ENCODE measurements around the gene WDR27.
"Not testable (repeated sequence)": the region's sequence is repeated elsewhere in the genome, so short reads cannot be mapped to it uniquely, and the experiment has no call there.

The WDR27 gene

GRCh38 chr6:169511785-169512184 is 190.0 kb downstream of the WDR27 start:
- not testable (repeated sequence) for DNase-seq

- DNase-seq = no peak
Measured at GRCh38 chr6:169510871-169511270, 191.0 kb downstream of the WDR27 start.

- DNase-seq = no peak
Measured at GRCh38 chr6:169508452-169508851, 193.4 kb downstream of the WDR27 start.

GRCh38 chr6:169503422-169504152 is 198.2 kb downstream of the WDR27 start:
- DNase-seq = no peak

GRCh38 chr6:169502445-169502844 is 199.4 kb downstream of the WDR27 start:
- DNase-seq = no peak

- DNase-seq = no peak
Measured at GRCh38 chr6:169501777-169502313, 200.0 kb downstream of the WDR27 start.

- no peak for DNase-seq
Measured at GRCh38 chr6:169501128-169501527, 200.7 kb downstream of the WDR27 start.

GRCh38 chr6:169500688-169501087 is 201.1 kb downstream of the WDR27 start:
- DNase-seq = no peak

- DNase-seq = no peak
Measured at GRCh38 chr6:169499848-169500247, 202.0 kb downstream of the WDR27 start.

- no peak for DNase-seq
Measured at GRCh38 chr6:169498916-169499513, 202.8 kb downstream of the WDR27 start.

- DNase-seq = no peak
Measured at GRCh38 chr6:169495601-169496000, 206.2 kb downstream of the WDR27 start.

- DNase-seq = no peak
Measured at GRCh38 chr6:169494038-169494437, 207.8 kb downstream of the WDR27 start.

- DNase-seq = no peak
Measured at GRCh38 chr6:169491482-169491881, 210.3 kb downstream of the WDR27 start.

GRCh38 chr6:169490830-169491229 is 211.0 kb downstream of the WDR27 start:
- DNase-seq = no peak

- no peak for DNase-seq
Measured at GRCh38 chr6:169490246-169490641, 211.6 kb downstream of the WDR27 start.

- DNase-seq = no peak
Measured at GRCh38 chr6:169489563-169490245, 212.1 kb downstream of the WDR27 start.

- no peak for DNase-seq
Measured at GRCh38 chr6:169487579-169488436, 214.0 kb downstream of the WDR27 start.

GRCh38 chr6:169479783-169480495 is 221.9 kb downstream of the WDR27 start:
- no peak for DNase-seq

GRCh38 chr6:169474362-169474761 is 227.5 kb downstream of the WDR27 start:
- no peak for DNase-seq

- no peak for DNase-seq
Measured at GRCh38 chr6:169473663-169474062, 228.2 kb downstream of the WDR27 start.

GRCh38 chr6:169472786-169473416 is 228.9 kb downstream of the WDR27 start:
- DNase-seq = no peak

- DNase-seq = no peak
Measured at GRCh38 chr6:169470790-169471189, 231.0 kb downstream of the WDR27 start.
